ENCODE results near the gene MUCL1.
"Not testable (repeated sequence)": the region's sequence is repeated elsewhere in the genome, so short reads cannot be mapped to it uniquely, and the experiment has no call there.

MUCL1 gene, protein sequence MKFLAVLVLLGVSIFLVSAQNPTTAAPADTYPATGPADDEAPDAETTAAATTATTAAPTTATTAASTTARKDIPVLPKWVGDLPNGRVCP

DNA sequence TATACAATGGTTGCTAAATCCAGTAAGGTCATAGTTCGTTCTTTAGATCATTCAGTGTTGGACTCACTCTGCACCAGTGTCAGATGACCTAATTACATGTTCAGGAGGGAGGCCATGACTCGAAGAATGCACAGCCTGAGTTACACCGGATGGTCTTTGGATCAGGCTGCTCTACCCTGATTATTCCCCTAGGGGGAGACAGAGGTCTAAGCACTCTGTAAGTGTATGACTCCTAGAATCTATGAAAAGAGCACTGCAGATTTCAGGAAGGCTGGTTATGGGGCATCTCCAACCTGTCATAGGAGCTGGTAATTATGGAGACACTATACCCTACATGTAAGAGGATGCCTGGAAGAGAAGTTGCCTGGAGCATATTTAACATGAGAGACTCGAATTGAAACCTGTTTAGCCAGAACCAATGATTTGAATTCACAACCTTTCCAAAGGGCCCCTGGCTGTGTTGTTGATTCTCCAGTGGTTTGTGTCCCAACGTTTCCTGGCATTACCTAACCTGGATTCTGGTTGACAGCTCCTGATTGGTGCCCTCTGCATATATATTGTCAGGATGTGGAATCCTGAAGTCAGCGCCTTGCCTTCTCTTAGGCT is at the start of gene MUCL1:
Gene MUCL1 (plus strand): TSS at position 584 of the 606 bp plus-strand sequence. CDS start 67 bp downstream, outside the sequence.
- DNase-seq = peak; percentile 82

DNA sequence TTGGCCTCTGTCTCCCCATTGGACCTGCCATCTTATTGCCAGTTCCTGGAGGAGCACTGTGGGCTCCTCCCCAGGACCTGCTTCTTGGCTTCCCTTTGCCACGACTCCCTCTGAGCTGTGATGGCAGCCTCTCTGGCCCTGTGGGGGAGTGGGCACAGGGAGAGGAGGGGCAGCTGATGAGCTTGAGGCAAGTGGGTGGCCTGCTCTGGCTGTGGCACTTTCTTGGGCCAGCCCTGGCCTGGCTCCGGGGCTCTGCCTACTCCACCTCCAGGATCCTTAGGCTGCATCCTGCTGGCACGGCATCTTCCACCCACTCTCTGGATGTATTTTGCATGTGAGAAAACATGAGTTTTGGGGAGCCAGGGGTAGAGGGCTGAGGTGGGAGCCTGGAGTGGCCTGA is 32.6 kb upstream of the MUCL1 start:
- DNase-seq = no peak

DNA sequence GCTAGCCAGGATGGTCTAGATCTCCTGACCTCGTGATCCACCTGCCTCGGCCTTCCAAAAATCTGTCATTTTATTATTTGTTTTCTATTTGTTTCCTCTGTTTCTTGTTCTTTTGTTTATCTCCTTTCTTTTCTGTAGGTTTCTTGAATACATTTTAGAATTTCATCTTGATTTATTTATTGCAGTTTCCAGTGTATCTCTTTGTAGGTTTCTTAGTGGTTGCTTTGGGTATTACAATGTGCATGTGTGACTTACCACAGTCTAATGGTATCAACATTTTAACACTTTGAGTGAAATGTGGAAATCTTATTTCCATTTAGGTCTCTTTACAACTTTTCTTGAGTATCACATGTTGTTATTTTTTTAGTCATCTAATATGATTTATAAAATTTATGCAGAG is 29.9 kb upstream of the MUCL1 start:
- DNase-seq = no peak

DNA sequence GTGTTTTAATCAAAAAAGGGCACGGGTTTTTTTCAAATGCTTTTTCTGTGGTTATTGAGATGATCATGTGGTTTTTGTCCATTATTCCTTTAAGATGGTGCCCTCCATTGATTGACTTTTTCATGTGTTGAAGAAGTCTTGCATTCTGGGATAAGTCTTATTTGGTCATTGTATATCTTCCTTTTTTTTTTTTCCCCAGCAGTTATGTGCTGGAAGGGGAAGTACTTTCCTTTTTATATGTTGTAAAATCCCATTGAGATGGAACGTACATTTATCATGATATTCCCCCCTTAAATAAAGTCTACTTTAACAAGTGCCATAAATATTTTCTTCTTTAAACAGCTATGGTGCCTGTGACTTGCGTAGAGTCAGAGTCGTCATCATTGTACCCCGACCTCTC is 24.8 kb upstream of the MUCL1 start:
- no peak for DNase-seq

DNA sequence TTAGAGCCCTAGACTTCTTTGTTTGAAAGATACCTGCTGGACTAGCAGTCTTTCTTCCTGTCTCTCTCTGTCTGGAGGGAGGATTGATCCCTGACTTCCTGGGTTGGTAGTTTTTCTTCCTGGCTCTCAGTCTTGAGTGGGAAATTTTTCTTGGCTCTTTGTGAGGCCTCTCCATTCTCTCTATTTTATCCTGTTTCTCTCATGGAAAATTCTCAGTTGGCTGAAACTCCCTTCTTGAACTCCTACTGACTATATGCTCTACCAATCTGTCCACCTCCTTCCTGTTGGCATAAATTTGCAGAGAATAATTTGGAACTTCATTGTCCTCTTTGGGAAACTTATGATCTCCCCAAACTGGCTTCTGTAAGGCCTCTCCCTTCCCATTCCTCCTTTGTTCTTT is 24.1 kb upstream of the MUCL1 start:
- no peak for DNase-seq

DNA sequence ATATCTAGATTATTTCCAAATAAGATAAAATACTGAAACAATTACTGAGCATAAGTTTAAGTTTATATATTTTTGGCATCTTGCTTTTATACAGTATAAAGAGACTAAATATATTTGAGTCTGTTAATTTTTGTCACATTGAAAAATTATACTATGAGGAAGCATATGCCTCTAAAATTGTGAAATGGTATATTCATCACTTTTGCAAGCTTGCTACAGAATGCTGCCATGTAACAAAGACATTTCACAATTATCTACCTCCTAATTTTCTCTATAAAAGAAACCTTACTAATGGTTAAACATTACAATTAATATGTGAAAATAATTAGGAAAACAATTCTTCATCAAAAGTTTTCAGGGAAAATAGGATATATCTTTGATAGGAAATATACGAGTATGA is 22.7 kb upstream of the MUCL1 start:
- no peak for DNase-seq

DNA sequence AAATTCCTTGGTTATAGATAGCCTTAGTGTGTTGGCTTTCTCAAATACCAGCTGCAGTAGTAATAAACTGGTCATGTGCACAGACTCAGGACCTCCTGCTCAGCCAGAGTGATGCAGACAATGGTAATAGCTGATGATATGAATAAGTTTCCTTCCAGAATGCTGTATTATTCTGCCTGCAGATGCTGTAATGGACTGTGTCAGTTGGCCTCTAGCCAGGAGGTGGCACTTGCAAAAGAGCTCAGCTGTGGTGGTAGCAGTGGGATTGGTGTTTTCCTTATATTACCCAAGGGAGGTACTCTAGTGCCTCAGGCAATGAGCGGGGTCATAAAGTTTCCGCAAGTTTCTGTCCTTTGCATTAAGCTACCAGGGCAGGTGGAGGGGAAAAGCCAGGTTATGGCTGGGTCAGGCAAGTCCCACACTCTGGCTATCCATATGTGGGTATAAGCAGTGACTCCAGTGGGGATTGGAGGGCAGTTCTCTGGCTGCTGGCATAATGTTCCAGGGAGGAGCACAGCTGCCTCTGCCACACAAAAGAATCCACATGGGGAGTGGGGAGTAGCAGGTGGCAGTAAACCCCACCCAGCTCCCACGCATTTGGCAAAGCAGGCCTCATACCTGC is 14.0 kb upstream of the MUCL1 start:
- DNase-seq = no peak

DNA sequence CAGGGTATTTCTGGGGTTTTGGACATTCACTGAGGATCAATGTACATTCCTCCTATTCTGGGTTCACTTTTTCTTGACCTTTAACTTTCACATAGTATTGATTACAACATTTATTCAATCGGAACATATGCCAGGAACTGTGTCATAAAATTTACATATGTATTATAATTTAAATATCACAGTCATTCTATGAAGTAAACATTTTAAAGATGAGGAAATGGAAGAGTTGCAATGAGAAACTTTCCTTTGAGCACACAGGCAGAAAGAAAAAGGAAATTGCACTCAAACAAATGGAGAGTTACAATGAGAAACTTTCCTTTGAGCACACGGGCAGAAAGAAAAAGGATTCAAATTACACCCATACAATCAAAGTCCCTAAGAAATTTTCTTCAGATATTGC is 3.1 kb downstream of the MUCL1 start:
- DNase-seq = no peak

DNA sequence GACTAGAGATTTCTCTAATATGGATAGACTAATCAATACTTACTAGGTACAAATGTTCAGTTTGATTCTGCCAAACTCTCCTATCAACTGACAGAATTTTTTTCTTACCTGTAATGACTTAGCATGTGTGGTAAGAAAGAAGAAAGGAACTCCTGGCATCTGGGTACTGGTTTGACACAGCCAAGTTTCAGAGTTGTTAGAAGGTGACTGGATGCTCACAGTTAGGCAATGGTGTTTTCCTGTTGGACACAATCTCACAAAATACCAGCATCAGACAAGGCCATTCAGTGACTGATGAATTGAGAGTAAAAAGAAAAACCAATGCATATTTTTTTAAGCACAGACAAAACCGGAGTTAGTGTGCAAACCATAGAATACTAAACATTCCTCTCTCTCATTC is 4.2 kb downstream of the MUCL1 start:
- DNase-seq = no peak

DNA sequence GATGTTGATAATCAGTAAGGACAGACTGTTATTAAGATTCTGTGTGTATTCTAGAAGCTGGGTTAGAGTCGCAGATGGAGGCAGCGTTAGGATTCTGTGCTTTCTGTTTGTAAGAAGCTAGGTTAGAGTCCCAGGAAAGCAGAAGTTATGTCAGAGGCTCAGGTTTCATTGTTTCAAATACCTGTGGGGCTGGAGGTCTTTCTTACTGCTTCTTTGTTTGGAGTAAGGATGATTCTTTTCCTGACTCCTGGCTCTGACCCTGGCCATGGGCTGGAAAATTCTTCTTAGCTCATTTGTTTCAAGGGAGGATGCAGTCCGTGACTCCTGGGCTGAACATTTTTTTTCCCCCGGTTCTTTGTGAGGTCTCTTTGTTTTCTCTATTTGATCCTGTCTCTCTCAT is 5.2 kb downstream of the MUCL1 start:
- no peak for DNase-seq

DNA sequence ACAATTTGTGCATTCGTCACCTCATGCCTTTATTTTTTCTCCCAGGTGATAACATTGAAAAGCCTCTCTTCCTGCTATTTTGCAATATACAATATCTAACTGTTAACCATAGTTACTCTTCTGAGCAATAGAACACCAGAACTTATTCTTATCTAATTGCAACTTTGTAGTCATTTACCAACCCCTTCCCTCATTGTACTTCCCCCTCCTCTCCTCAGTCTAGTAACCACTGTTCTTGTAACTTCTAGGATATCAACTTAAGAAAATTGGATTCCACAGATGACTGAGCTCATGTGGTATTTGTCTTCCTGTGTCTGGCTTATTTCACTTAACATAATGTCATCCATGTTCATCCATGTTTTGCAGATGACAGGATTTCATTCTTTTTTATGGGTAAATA is 7.6 kb downstream of the MUCL1 start:
- no peak for DNase-seq

DNA sequence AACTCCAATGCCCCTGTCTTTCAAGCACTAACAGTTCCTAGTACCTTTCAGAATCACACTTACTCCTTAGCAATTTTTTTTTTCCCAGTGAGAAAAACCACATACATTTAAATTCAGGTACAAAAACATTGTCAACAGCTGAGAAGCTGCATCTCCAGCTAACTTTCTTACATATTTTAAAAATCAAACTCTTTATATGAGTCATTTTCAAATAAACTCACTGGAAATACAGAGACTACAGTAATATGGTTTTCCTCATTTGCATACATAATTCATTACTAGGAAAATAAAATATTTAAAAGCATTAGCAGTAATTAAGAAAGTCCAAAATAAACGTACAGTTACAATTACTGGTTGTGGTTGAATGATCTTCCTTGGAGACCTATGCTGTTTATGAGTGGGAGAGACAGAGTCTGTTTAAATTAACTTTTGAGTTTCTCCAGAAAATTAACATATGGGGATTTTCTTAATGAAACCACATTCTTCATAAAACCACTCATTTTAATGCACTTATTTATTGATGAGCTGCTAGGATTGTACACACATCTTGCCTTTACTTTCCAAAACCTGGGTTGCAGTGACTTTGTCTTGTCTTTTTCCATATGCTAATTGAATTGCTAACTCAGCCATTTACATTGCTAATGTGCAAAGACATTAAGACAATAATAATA is 9.8 kb downstream of the MUCL1 start:
- DNase-seq = no peak

DNA sequence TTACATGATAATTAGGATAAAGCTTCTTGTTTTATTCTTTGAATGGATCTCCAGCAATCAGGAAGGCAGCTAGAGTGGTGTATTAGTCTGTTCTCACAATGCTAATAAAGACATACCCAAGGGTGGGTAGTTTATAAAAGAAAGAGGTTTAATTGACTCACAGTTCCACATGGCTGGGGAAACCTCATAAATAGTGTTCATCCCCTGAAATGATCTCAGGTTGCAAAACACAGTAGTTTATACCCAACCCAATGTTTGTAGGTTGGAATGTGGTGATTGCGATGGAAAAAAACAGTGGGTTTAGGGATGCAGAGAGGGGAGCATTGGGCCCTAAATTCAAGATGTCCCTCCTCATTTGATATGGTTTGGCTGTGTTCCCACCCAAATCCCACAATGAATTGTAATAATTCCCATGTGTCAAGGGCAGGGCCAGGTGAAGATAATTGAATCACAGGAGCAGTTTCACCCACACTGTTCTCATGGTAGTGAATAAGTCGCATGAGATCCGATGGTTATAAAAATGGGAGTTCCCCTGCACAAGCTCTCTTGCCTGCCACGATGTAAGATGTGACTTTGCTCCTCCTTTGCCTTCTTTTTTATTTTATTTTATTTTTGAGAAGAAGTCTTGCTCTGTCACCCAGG is 11.5 kb downstream of the MUCL1 start:
- DNase-seq = no peak

DNA sequence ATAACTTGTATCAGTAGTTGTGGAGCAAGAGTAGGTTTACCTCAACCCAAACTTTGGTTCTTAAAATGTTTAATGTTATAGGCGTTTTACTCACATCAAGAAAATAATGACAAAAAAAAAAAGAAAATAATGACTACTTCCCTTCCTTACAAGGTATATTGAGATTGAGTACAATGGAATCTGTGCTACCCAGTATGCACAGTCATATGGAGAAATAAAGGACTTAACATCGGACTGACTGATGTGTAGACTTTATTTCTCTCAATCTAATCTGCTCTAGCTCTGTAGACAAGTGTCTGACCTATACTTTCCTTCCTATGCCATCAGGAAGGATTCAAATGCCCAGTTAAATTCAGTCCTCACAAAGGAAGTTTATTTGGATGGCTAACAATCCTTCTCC is 14.4 kb downstream of the MUCL1 start:
- no peak for DNase-seq

DNA sequence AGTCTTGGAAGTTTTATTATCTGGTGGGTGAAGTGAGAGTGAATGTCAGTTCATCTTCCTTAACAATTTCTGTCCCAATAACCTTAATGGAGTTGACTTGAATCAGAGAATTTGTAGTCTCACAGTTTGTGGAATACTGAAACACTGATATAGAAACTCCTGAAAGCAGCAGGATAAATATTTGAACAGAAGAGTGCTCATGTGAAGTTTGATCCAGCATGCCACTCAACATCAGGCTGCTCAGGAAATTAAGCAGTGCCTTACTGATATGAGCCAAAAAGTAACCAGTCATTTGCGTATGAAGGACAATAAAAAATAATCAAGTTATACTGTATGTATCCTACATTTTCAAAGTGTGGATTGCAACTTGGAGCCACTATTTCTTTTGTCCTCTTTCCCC is 15.7 kb downstream of the MUCL1 start:
- DNase-seq = no peak

DNA sequence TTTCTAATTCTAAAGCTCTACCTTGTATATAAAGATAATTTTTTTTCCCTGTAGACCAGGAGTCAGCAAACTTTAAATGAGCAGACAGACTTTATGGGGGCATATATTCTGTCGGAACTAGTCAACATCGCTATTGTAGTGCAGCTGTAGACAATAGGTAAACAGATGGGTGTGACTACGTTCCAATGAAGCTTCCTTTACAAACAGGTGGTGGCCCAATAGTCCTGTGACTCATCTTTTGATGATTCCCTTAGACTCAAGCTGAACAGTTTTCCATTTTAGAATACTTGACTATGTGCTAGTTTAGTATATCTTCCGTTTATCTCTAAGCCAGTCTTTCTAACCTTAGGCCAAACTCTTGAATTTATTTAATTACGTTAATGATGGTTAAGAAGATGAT is 16.3 kb downstream of the MUCL1 start:
- DNase-seq = no peak

DNA sequence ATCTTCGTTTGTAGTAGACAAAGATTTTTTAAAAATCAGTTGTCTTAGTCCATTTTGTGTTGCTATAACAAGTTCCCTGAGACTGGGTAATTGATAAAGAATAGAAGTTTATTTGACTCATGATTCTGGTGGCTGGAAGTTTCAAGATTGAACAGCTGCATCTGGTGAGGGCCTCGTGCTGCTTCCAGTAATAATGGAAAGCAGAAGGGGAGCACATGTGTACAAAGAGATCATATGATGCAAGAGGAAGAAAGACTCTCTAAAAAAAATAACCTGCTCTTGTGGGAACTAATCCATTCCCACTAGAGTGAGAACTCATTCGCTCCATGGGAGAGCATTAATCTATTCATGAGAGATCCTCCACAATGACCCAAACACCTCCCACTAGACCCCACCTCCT is 24.8 kb downstream of the MUCL1 start:
- DNase-seq = no peak

DNA sequence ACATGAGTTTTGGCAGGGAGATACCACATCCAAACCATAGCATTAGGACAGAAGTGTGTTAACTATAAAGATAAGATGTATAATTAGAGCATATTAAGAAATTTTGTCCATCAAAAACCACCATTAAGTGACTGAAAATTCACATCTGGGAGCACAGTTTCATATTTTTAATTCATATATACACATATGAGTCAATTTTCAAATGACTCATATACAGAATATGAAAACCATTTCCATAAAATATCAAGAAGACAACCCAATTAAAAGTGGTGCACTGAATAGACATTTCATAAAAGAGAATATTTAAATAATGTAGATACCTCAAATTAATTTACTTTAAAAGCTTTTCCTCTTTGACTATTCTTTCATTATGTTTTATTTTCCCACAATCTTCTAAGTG is 25.3 kb downstream of the MUCL1 start:
- no peak for DNase-seq

DNA sequence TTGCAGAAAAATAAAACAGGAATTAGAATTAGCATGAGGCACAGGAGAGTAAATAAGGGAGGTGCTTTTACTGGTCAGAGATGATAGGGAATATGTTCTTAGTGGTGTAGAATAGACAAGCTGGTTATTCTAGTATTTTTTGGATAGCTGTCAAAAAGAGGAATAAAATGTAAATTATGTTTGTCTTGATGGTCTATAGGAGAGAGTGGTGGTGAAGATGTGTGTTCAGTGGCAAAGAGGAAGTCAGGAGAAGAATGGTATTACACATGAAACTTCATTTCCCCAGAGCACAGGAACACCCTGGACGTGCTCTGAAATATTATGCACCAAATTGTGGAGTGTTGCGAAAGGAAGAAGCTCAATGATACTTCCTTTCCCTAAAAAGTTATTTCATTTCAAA is 27.8 kb downstream of the MUCL1 start:
- peak; percentile 2 for DNase-seq

DNA sequence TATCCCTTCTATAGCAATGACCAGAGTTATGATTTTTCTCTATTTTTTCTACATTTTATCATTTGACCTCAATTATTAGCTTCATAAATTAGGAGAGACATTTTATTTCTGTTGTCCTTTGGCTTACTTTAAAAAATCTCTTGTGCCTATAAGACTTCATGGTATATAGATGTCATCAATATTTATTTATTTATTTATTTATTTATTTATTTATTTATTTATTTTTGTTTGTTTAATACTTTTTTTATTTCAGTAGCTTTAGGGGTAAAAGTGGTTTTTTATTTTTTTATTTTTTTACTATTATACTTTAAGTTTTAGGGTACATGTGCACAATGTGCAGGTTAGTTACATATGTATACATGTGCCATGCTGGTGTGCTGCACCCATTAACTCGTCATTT is 28.3 kb downstream of the MUCL1 start:
- DNase-seq = not testable (repeated sequence)

DNA sequence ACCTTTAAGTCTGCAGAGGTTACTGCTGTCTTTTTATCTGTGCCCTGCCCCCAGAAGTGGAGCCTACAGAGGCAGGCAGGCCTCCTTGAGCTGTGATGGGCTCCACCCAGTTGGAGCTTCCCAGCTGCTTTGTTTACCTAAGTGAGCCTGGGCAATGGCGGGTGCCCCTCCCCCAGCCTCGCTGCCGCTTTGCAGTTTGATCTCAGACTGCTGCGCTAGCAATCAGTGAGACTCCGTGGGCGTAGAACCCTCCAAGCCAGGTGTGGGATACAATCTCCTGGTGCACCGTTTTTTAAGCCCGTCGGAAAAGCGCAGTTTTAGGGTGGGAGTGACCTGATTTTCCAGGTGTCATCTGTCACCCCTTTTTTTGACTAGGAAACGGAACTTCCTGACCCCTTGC is 34.1 kb downstream of the MUCL1 start:
- not testable (repeated sequence) for DNase-seq

DNA sequence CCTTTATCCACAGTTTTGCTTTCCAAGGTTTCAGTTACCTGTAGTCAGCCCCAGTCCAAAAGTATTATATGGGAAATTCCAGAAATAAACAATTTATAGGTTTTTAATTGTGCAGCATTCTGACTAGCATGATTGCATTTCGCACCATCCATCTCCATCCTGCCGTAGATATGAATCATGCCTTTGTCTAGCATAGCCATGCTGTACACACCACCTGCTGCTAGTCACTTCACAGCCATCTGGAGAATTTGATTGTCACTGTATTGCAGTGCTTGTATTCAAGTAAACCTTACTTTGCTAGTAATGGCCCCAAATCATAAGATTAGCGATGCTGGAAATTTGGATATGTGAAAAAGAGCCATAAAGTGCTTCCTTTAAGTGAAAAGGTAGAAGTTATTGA is 36.0 kb downstream of the MUCL1 start:
- DNase-seq = no peak

DNA sequence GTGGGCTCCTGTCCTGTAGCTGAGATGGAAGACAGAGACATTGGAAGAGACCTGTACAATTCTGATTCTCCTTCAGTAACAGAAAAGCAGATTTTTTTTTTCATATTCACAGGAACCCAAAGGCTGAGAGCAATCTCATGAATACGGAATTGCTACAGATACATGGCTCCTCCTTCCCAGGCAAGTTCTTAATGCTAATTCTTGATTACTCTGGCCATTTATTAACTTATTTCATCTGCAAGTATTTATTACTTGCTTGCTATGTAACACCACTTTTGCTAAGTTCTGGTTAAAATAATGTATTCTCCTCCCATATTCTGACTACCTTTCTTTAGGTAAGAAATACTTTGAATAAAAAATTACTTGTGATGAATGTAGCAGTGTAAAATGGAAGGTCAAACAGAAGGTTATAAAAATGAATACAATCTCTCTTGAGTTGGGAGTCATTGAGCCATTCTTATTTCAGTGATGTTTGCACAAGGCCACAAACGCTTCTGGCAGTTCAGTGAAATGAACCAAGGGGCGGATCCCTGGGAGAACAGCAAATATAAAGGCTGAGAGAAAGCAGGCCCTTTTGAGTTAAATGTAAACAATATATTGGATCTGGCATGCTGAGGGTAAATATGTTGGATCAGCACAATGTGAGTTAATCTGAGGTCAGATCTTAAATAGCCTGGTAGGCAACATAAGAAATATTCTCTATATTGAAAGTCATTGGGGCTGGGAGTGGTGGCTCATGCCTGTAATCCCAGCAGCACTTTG is 37.6 kb downstream of the MUCL1 start:
- DNase-seq = no peak
